SH-SY5Y (cell line): ENCODE results near the gene TSC22D1.

Source experiments
- GATA2 ChIP-seq: IDR thresholded peaks from 2 replicates; pipeline ENCODE4 v1.6.1; 2011; ENCODE audit warnings: mild to moderate bottlenecking, low read depth, low read length
- GATA3 ChIP-seq: IDR thresholded peaks from 2 replicates; pipeline ENCODE4 v1.6.1; 2011; ENCODE audit warnings: low read depth, mild to moderate bottlenecking, low read length, moderate library complexity

DNA sequence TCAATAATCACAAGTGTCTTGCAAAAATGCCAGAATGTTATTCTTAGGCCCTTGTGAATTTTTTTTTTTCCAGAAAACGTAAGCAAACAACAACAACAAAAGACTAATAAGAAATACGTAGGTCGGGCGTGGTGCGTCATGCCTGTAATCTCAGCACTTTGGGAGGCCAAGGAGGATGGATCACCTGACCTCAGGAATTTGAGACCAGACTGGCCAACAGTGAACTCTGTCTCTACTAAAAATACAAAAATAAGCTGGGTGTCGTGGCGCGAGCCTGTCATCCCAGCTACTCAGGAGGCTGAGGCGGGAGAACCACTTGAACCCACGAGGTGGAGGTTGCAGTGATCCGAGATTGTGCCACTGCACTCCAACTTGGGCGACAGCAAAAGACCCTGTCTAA, 20.9 kb downstream of the TSC22D1 start:
- TF ChIP-seq GATA2: no peak
- TF ChIP-seq GATA3: no peak
